22Rv1 (cell line): ENCODE data around the gene NRP1.

ENCODE experiments used
- ZFX ChIP-seq: fragments of 450-650 bp; IDR thresholded peaks from 2 replicates; pipeline ENCODE4 v1.6.1; 2017; ENCODE audit warnings: antibody characterized with exemption, borderline replicate concordance
- TF ChIP-seq, protein P1 (sequence below): fragments of 450-650 bp; IDR thresholded peaks from 2 replicates; pipeline ENCODE4 v1.5.1; 2017; ENCODE audit warnings: mild to moderate bottlenecking

DNA sequence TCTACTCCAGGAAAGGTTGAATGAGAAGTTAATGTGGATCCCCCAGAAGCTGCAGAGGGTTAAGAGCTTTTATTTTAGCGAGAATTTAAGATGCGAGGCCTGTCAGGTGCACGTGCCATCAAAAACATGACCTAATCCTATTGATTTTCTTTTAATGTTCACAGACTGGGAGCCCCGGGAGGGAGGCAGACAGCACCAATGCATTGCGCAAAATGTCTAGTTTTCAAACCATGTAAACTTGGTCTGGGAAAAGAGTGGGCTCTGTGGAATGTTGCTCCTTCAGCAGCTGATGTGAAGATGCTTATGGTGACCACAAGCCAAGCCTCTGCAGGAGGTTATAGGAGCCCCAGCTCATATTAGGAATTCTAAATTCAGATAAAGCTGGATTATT, 204.5 kb downstream of the NRP1 start:
- TF ChIP-seq, protein P1, sequence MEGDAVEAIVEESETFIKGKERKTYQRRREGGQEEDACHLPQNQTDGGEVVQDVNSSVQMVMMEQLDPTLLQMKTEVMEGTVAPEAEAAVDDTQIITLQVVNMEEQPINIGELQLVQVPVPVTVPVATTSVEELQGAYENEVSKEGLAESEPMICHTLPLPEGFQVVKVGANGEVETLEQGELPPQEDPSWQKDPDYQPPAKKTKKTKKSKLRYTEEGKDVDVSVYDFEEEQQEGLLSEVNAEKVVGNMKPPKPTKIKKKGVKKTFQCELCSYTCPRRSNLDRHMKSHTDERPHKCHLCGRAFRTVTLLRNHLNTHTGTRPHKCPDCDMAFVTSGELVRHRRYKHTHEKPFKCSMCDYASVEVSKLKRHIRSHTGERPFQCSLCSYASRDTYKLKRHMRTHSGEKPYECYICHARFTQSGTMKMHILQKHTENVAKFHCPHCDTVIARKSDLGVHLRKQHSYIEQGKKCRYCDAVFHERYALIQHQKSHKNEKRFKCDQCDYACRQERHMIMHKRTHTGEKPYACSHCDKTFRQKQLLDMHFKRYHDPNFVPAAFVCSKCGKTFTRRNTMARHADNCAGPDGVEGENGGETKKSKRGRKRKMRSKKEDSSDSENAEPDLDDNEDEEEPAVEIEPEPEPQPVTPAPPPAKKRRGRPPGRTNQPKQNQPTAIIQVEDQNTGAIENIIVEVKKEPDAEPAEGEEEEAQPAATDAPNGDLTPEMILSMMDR, result no peak
- TF ChIP-seq ZFX, result no peak
